Endometrium (tissue), 2 donors: ENCODE measurements around the gene STX4.
A peak's percentile ranks its signal among the peaks of the same experiment; 100 is the strongest.

Source experiments
- FAIRE-seq: peaks from 2 replicates; lab custom pipeline; 2012; peaks lifted over from hg19 to GRCh38; lab: Jason Lieb, UNC
- donor health status: control.
- donor health status: control.

The STX4 gene

GRCh38 chr16:31067342-31067741, 34.0 kb downstream of the STX4 start:
- no peak for FAIRE-seq

GRCh38 chr16:31071861-31072260, 38.5 kb downstream of the STX4 start:
- no peak for FAIRE-seq

- FAIRE-seq: no peak
These were observed 39.3 kb downstream of the STX4 start for GRCh38 chr16:31072540-31073141.

- FAIRE-seq: no peak
These were observed 40.0 kb downstream of the STX4 start for GRCh38 chr16:31073142-31073969.

GRCh38 chr16:31073970-31074813, 40.8 kb downstream of the STX4 start, which contains the start of the genes ZNF646 and ZNF668:
Gene ZNF646 (plus strand): TSS chr16:31074422. CDS start chr16:31076325, 1,903 bp downstream.
Gene ZNF668 (minus strand): TSS chr16:31074240. CDS start chr16:31064459, 9,781 bp downstream.
- peak; percentile 84 for FAIRE-seq

- FAIRE-seq: no peak
These were observed 41.4 kb downstream of the STX4 start for GRCh38 chr16:31074814-31075183.

GRCh38 chr16:31076319-31076718, 43.0 kb downstream of the STX4 start:
- no peak for FAIRE-seq

GRCh38 chr16:31077024-31077423, 43.7 kb downstream of the STX4 start:
- FAIRE-seq: no peak

- FAIRE-seq: no peak
These were observed 44.4 kb downstream of the STX4 start for GRCh38 chr16:31077592-31078396.

GRCh38 chr16:31078597-31079341, 45.4 kb downstream of the STX4 start:
- no peak for FAIRE-seq

GRCh38 chr16:31079342-31079944, 46.1 kb downstream of the STX4 start:
- FAIRE-seq: no peak

GRCh38 chr16:31080035-31080629, 46.8 kb downstream of the STX4 start:
- no peak for FAIRE-seq

- no peak for FAIRE-seq
These were observed 47.5 kb downstream of the STX4 start for GRCh38 chr16:31080756-31081419.

GRCh38 chr16:31081428-31082351, 48.3 kb downstream of the STX4 start:
- no peak for FAIRE-seq

- no peak for FAIRE-seq
These were observed 49.1 kb downstream of the STX4 start for GRCh38 chr16:31082368-31083045.

- no peak for FAIRE-seq
These were observed 49.7 kb downstream of the STX4 start for GRCh38 chr16:31083081-31083480.

GRCh38 chr16:31083556-31083955, 50.2 kb downstream of the STX4 start:
- no peak for FAIRE-seq

- no peak for FAIRE-seq
These were observed 50.6 kb downstream of the STX4 start for GRCh38 chr16:31083981-31084380.
